Measurements from ENCODE around the gene SERPINA5.
"Not testable (repeated sequence)": the region's sequence is repeated elsewhere in the genome, so short reads cannot be mapped to it uniquely, and the experiment has no call there.

Gene SERPINA5

GRCh38 chr14:94577472-94577871, 3.8 kb upstream of the SERPINA5 start:
- not testable (repeated sequence) for DNase-seq

GRCh38 chr14:94578712-94579111, 2.5 kb upstream of the SERPINA5 start:
- DNase-seq: no peak

GRCh38 chr14:94582199-94582750, 1.0 kb downstream of the SERPINA5 start:
- DNase-seq: no peak

- no peak for DNase-seq
These were observed 1.6 kb downstream of the SERPINA5 start for GRCh38 chr14:94582851-94583250.

GRCh38 chr14:94583557-94583956, 2.3 kb downstream of the SERPINA5 start:
- no peak for DNase-seq

- no peak for DNase-seq
These were observed 3.5 kb downstream of the SERPINA5 start for GRCh38 chr14:94584591-94585280.

- DNase-seq: no peak
These were observed 5.4 kb downstream of the SERPINA5 start for GRCh38 chr14:94586635-94587034.

- no peak for DNase-seq
These were observed 7.1 kb downstream of the SERPINA5 start for GRCh38 chr14:94588311-94588710.

- DNase-seq: no peak
These were observed 9.8 kb downstream of the SERPINA5 start for GRCh38 chr14:94591073-94591472.

GRCh38 chr14:94591871-94592270, 10.6 kb downstream of the SERPINA5 start:
- no peak for DNase-seq

- no peak for DNase-seq
These were observed 11.2 kb downstream of the SERPINA5 start for GRCh38 chr14:94592457-94592856.

- no peak for DNase-seq
These were observed 12.1 kb downstream of the SERPINA5 start for GRCh38 chr14:94593376-94593748.

- no peak for DNase-seq
These were observed 12.7 kb downstream of the SERPINA5 start for GRCh38 chr14:94593749-94594431.

GRCh38 chr14:94594441-94594840, 13.2 kb downstream of the SERPINA5 start:
- no peak for DNase-seq

GRCh38 chr14:94595912-94596311, 14.7 kb downstream of the SERPINA5 start:
- no peak for DNase-seq

- DNase-seq: no peak
These were observed 15.1 kb downstream of the SERPINA5 start for GRCh38 chr14:94596361-94596760.

- no peak for DNase-seq
These were observed 16.6 kb downstream of the SERPINA5 start for GRCh38 chr14:94597788-94598187.

- DNase-seq: no peak
These were observed 17.2 kb downstream of the SERPINA5 start for GRCh38 chr14:94598506-94598815.

- no peak for DNase-seq
These were observed 17.8 kb downstream of the SERPINA5 start for GRCh38 chr14:94598816-94599655.

GRCh38 chr14:94599656-94600004, 18.4 kb downstream of the SERPINA5 start:
- DNase-seq: no peak

GRCh38 chr14:94600148-94600545, 18.9 kb downstream of the SERPINA5 start:
- no peak for DNase-seq

GRCh38 chr14:94601884-94602391, 20.7 kb downstream of the SERPINA5 start:
- no peak for DNase-seq

GRCh38 chr14:94602722-94603121, 21.5 kb downstream of the SERPINA5 start:
- DNase-seq: no peak

GRCh38 chr14:94605361-94605760, 24.1 kb downstream of the SERPINA5 start:
- DNase-seq: no peak
